HG03097 (cell line): ENCODE data around the gene CXorf65.
A peak's percentile ranks its signal among the peaks of the same experiment; 100 is the strongest.

Experiments used
- ATAC-seq: cut with Tn5 transposase; IDR thresholded peaks from one replicate; pipeline ENCODE4 v1.9.1; 2021; ENCODE audit not compliant: unreplicated experiment, low FRiP score

CXorf65 gene

DNA sequence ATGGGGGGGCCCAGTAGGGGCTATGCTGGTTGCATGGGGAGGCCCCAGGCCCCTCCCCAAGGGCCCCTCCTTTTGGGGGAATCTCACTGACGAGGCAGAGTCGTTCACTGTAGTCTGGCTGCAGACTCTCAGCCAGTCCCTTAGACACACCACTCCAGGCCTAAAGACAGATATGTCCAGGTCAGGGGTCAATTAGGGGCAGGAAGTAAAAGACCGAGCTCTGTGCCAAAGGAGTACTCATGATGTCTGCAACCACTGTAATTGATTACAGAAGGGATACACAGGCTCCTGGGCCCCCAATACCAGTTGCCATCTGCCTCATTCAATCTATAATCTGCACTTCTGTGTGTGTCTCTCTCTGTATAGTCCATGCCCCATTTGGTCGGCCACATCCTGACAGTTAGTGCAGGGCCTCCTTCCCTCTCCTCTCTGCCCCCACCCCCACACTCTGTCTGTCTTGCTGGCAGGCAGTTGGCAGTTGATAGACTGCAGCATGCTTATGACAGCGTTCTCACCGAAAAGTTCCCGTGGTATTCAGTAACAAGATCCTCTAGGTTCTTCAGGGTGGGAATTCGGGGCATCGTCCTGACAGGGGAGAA lies 1.3 kb upstream of the CXorf65 start:
- ATAC-seq: no peak

DNA sequence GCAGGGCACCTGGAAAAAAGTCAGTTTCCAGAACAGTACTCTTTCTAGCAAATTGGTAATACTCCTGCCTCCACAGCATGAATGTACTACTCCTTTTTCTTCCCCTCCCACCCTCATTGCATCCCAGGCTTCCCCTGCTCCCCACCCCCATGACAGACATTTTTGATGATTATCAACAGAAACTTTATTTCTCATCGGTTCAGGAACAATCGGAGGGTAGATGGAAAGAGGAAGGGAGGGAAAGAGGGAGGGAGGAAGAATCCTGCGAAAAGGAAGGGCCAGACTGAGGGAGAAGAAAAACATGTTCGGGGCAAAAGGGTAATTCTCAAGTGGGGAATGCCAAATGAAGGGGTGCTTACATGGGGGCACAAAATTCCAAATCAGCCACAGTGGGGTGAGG lies 705 bp upstream of the CXorf65 start:
- ATAC-seq: no peak

DNA sequence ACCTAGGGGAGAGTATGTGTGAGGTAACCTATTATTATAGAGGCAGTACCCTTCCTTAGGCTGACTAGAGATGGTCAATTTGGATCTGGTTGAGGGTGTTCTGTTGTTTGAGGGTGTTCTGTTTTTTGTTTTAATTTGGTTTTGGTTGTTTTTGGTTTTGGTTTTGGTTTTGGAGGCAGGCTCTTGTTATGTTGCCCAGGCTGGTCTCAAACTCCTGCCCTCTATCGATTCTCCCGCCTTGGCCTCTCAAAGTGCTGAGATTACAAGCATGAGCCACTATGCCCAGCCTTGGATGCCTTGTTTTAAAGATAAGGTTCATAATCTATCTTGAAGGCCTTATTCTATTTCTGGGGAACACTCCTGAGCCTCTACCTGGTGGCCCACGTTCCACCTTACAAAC lies 912 bp downstream of the CXorf65 start:
- ATAC-seq: no peak

DNA sequence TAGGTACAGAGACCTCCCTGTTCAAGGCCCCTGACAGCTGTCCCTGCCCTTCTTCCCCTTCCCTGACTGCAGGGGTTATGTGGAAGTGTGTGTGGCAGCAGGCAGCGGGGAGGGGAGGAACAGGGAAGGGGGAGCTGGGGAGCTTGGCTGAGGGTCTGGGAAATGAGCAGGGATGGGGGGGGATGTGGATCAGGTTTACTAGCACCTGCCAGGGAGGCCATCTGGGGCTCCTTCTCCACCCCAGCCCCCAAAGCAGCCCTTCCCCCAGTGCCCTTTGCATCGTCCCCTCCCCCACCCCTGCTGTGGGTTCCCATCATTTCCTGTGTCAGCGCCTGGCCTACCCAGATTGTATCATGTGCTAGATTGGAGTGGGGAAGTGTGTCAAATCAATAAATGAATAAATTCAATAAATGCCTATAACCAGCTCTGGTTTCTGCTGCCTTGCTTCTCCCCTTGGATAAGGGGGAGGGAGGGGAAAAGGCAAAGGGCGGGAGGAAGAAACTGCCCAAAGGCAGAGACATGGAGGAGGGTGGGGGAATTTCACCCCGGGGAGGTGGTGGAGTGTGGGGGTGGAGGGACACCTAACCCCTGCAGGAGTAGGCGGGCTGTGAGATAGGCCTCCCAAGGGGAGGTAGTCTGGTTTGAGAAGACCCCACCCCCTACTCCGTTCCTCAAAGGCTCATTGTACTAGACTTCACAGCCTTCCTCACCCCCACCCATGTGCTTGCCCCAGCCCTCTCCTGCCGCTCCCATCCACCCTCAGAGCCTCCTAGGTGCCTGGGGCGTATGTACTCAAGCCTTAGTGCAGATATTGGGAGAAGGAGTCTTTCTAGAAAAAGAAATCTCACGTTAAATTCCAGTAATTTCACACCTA lies 3.2 kb downstream of the CXorf65 start:
- ATAC-seq: no peak

DNA sequence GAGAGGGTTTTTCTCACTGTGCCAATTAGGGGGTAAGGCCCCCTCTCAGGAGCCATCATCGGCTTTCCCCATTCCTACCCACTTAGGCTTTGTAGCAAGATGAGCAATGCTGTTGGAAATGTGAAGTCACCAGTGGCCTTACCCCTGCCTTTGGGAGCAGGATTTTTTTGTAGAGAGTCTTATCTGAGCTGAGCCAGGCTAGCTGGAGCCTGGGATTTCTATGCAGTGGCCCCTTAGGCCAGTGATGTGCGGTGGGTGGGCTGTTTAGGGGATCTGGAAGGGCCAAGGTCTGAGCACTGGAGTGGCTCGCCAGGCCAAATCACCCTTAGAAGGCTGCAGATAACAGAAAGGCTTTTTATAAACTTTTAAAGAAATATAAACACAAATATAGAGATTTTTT lies 4.2 kb downstream of the CXorf65 start:
- no peak for ATAC-seq

DNA sequence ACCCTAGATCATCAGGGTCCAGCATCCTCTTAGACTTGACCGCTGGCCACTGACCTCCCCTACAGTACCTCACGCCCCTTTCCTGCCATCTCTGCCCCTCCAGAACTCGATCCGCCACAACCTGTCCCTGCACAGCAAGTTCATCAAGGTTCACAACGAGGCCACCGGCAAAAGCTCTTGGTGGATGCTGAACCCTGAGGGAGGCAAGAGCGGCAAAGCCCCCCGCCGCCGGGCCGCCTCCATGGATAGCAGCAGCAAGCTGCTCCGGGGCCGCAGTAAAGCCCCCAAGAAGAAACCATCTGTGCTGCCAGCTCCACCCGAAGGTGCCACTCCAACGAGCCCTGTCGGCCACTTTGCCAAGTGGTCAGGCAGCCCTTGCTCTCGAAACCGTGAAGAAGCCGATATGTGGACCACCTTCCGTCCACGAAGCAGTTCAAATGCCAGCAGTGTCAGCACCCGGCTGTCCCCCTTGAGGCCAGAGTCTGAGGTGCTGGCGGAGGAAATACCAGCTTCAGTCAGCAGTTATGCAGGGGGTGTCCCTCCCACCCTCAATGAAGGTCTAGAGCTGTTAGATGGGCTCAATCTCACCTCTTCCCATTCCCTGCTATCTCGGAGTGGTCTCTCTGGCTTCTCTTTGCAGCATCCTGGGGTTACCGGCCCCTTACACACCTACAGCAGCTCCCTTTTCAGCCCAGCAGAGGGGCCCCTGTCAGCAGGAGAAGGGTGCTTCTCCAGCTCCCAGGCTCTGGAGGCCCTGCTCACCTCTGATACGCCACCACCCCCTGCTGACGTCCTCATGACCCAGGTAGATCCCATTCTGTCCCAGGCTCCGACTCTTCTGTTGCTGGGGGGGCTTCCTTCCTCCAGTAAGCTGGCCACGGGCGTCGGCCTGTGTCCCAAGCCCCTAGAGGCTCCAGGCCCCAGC lies 5.7 kb downstream of the CXorf65 start:
- no peak for ATAC-seq

DNA sequence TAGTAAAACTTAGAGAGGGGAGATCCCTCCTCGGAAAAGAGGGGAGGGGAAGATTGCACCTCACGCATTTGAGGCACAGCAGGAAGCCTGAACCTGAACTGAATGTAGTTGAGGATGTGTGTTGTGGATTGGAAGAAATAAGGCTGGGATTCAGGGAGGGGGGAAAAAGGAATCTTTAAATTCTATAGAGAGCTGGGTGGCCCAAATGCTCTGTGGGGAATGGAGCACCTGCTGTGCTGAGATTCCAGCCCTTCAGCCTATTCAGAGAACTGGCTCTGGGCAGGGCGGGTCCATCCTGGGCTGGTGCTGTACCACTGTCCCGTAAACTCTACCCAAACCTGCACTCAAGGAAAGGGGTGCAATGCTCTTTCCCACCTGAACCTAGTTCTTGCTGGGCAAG lies 6.8 kb downstream of the CXorf65 start:
- ATAC-seq: no peak

DNA sequence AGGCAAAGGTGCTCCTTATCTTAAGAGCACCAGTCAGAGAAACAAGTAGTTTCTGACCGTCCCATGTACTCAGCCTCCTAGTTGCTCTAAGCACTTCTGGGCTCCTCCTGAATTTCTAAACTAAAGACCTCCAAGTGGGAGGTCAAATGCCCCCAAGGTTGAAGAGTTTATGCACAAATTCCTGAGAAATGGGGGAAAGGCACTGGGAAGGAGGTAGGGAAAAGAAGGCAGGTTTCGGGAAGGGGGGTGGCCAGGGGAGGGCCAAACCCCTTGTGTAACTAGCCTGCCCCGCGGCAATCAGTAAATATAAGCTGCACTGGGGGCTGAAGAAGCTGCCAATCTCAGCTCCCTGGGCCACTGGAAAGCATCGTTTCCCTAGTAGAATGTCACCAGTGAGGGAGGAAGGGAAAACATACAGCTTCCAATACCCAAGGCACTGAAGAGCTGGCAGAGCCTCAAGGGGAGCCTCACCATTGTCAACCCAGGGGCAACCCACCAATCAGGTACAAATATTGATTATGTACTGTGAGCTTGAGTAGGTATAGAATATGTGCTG lies 7.5 kb downstream of the CXorf65 start:
- no peak for ATAC-seq

DNA sequence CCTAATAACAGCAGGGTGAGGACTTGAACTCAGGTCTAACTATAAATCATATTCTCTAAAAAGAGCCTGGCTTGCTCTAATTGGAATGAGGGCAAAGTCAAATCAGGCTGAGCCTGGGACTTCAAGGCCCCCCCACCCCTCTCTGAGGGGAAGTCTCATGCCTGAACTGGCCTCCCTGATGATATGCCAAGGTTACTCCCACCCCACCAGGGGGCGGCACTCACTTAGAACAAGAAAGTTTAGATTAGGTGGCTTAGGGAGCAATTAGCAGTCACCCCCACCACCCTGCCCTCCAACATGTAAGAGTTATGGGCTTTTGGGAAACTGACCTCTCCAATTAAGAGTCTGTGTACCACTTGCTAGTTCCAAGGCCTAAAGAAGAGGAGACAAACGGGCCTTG lies 8.2 kb downstream of the CXorf65 start:
- ATAC-seq: no peak

DNA sequence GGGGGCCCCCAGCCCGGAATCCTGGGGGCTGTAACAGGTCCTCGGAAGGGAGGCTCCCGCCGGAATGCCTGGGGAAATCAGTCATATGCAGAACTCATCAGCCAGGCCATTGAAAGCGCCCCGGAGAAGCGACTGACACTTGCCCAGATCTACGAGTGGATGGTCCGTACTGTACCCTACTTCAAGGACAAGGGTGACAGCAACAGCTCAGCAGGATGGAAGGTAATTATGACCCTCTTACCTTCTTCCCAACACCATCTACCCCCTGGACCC lies 9.8 kb downstream of the CXorf65 start:
- no peak for ATAC-seq

DNA sequence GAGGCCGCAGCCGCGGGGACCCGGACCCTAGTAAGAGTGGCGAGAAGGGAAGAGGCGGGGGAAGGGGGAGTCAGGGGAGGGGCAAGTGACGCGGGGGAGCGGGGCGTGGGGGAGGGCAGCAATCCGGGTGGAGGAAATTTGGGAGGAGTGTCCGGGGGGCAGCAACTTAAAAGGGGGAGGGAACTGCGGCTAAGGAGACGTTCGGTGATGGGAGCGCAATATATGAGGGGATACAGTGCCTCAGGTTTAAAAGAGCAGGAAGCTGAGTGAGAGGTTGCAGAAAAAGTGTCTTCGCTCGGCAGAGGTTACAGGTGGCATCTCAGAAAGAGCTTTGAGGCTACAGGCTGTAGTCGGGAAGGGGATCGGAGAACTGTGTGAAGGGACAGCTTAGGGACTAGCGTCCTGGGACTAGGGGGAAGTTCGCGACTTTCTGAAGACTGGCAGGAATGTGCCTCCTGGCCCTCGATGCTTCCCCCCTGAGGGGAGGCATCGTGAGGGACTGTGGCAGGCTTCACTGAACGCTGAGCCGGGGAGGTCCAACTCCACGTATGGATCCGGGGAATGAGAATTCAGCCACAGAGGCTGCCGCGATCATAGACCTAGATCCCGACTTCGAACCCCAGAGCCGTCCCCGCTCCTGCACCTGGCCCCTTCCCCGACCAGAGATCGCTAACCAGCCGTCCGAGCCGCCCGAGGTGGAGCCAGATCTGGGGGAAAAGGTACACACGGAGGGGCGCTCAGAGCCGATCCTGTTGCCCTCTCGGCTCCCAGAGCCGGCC lies 10.4 kb downstream of the CXorf65 start:
- ATAC-seq: peak; percentile 15

DNA sequence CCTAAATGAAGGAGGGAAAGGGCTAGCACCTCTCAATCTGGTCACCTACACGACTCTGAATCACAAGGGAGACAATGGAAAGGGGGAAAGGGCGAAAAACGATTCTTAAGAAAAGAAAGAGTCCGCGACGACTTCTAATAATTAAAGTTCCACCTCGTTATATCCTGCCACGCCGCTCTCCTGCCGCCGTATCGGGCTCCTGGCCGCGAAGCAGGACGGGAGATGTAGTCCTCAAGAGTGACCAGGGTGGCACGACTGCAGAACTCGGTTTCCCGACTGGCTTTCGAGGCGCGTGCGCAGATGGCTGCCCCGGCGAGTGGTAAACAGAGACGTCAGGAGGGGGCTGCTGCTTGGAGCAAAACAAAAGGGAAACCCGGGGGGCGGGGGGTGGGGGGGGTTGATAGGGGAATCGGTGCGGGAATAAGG lies 11.0 kb downstream of the CXorf65 start, which contains the start of gene FOXO4:
FOXO4 (plus strand) TSS at position 297 of the 426 bp plus-strand sequence. CDS start 678 bp downstream, outside the sequence.
- ATAC-seq: peak; percentile 87

DNA sequence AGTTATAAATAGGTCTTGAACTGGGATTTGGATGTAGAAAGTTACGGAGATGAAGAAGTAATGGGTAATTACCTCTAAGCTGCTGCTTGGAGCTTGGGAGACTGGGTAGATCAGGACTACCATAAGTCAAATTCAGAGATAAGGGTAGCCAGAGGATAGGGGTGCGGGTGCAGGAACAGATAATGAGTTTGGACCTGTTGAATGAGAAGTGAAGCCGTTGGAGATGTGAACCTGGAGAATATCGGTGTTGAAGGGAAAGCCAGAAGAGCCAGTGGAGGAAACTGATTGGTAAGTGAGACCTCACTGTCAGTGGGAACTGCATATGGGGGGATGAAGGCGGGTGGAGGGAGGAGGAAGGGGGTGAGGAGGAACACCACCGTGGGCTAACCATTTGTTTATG lies 11.5 kb downstream of the CXorf65 start:
- ATAC-seq: no peak

DNA sequence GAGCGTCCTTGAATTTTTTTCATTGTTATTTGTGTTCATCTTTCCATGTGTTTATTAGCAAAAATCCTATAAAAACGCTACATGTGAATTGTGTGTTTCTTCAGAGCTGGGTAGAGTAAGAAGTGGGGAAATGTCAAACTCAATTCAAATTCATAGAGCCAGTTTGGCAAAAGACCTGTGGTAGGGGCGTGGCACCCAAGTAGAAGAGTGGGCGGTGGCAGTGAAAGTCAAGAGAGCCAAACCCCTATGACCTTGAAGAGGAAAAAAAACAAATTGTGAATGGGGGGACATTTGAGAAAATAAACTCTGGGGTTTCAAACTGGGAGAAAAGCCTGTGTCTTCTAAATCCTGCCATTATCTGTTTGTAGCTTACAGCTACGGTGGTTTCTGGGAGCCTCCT lies 15.3 kb downstream of the CXorf65 start:
- no peak for ATAC-seq

DNA sequence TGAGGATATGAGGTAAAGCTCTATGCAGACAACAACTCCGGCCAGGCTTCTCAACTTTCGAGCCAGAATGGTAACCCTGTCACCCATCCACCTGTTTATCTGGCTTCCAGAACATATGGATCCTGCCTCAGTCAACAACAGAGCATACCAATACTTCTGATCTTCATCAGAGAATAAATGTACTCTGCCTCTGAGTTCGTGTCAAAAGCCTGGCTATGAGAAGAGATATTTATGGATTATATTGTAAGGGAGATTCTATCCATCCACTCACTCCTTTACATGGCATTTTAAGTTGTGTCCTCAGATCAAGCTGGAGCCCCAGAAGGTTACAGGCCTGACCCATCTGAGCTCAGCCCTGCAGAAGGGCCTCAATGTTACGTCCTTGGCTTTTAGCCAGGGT lies 20.6 kb downstream of the CXorf65 start:
- no peak for ATAC-seq

DNA sequence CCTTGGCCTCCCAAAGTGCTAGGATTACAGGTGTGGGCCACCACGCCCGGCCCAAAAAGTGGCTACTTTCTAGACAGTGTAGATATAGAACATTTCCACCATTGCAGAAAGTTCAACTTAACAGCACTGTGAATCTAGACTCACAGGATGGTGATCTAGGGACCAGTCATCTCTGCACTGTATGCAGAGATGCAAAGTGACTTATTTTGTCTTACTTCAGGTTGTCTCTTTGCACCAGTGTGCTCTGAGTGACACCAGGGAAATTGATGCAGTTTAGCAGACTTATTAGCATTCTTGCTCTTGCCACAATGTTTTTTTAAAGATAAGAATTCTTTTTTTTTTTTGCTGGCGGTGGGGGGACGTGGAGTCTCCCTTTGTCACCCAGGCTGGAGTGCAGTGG lies 23.7 kb downstream of the CXorf65 start:
- no peak for ATAC-seq

DNA sequence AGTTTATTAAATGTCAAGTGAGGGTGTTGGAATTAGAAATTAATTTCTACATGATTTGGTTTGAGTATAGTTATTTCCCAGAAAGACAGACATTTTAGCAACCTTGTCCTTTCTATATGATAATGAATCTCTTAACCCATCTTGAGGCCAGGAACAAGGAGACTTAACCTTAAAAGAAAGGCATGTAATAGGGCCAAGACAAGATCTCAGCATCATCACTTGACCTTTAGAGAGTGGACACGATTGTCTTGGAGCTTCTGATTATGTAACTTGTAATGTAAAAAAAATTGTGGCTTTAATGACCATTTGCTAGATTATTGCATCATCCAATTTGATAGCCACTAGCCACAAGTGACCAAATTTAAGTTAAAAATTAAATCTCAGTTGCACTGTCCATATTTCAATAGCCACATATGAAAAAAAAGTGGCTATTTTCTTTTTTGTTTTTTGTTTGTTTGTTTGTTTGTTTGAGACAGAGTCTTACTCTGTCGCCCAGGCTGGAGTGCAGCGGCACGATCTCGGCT lies 24.4 kb downstream of the CXorf65 start:
- no peak for ATAC-seq

DNA sequence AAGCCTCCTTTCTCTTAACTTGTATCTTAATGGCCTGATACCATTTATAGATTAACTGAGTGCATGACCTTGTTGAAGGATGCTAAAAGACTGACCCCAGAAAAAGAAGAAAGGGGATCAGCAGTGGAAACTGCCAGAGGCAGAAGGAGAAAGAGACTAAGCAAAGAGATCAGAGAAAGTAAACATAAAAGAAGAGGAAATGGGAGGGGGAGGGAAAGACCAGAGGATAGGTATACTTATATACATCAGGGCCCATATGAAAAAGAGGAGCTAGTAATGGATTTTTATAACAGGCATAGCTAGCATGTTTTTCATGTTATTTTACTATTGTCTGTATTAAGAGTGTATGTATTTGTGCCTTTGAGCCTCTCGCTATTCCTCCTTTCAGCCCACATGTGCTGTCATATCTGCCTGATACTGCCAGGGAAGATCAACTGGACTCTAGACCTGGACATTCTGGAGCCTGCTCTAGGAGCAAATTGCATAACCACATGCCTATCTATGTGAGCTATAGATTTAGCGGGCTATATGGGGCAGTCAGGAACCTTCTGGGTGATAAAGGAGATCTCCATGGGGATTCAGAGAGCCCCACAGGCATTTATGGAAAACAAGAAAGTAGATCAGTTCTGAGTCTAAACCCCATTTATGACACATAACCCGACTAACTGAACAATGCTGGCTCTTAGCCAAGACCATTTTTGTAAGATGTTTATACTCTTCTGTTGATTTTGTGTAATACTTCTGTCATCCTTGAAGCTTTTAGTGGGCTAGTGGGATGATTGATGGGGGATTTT lies 25.0 kb downstream of the CXorf65 start:
- no peak for ATAC-seq

DNA sequence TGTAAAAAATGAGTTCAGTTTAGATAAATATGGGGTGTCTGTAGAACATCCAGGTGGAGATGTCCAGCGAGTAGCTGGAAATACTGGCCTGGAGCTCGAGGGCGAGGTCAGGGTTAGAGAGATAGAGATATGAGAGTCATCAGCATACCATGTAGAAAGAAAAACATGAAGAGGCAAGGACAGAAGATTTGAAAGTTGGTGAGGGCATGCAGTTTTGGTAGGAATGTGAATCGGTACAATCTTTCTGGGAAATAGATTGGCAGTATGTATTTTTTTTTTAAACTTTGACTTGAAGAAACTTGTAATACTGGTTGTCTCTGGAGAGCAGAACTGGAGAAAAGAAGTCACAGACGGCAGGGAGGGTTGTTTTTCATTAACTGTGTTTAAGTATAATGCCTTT lies 36.0 kb downstream of the CXorf65 start:
- ATAC-seq: no peak
